GM12878 (cell line): ENCODE results near the gene LGALS1. TPM values are rescaled to one million over a fixed set of nuclear protein-coding genes. Genes with fewer than 3 reads are reported as not detected.

ENCODE experiments used
- ATAC-seq: fragments of 200-7000 bp; cut with Tn5 transposase; 3 replicates; pipeline ENCODE4 v1.9.1; 2020; ENCODE audit warnings: mild to moderate bottlenecking, moderate library complexity
- BruUV-seq: library from RNA; stranded (reverse); fragments of 400-500 nt; replicated peaks from 2 replicates; lab custom pipeline; 2021; lab: Mats Ljungman, UMichigan
- CTCF ChIA-PET: fragments of 300-600 bp; sonication (Branson Sonifier 250); formaldehyde crosslinking; extraction: SDS; loops from one replicate; lab custom pipeline; 2021; ENCODE audit warnings: inconsistent platforms; lab: Yijun Ruan, JAX
- POLR2A ChIA-PET: fragments of 350-600 bp; formaldehyde crosslinking; extraction: SDS; loops from one replicate; lab custom pipeline; 2021; ENCODE audit warnings: inconsistent platforms; lab: Charles Lee
- RAD21 ChIA-PET: fragments of 300-600 bp; sonication (Branson Sonifier 250); formaldehyde crosslinking; loops from one replicate; lab custom pipeline; 2023; ENCODE audit warnings: antibody characterized with exemption; ENCODE audit not compliant: unreplicated experiment; lab: Charles Lee
- SMC1A ChIA-PET: fragments of 300-600 bp; sonication (Branson Sonifier 250); formaldehyde crosslinking; loops from one replicate; lab custom pipeline; 2023; ENCODE audit not compliant: unreplicated experiment, uncharacterized antibody; lab: Charles Lee
- DNase-seq: peaks from one replicate; pipeline ENCODE4 v3.0.0-alpha.2; 2011; ENCODE audit warnings: low read depth, low spot score
- FAIRE-seq: peaks from 3 replicates; lab custom pipeline; 2011; peaks lifted over from hg19 to GRCh38; lab: Jason Lieb, UNC
- H2AFZ ChIP-seq: 2 replicates; pipeline ENCODE4 v1.6.0; 2011; ENCODE audit warnings: low read depth, low read length, control low read depth; ENCODE audit not compliant: control insufficient read depth
- H3K27ac ChIP-seq: 2 replicates; pipeline ENCODE4 v1.5.1; 2011; ENCODE audit warnings: control low read depth; ENCODE audit not compliant: control insufficient read depth, insufficient read depth
- H3K27me3 ChIP-seq, 2 experiments: replicated peaks in 1 of 2; 2 replicates each; pipeline versions ENCODE4 v1.6.0 to v1.6.1; 2011; ENCODE audit warnings: low read length in 1 of 2; ENCODE audit not compliant: control insufficient read depth in 2 of 2, insufficient read depth in 2 of 2
- H3K36me3 ChIP-seq, 2 experiments: 2 replicates each; pipeline ENCODE4 v1.5.1; 2011; ENCODE audit warnings: low read length in 1 of 2; ENCODE audit not compliant: control insufficient read depth in 2 of 2, insufficient read depth in 2 of 2
- H3K4me1 ChIP-seq: 2 replicates; pipeline ENCODE4 v1.6.1; 2011; ENCODE audit warnings: mild to moderate bottlenecking, low read length, moderate library complexity, mixed read lengths; ENCODE audit not compliant: control insufficient read depth, insufficient read depth
- H3K4me2 ChIP-seq: 2 replicates; pipeline ENCODE4 v1.6.0; 2011; ENCODE audit warnings: control low read depth; ENCODE audit not compliant: control insufficient read depth, insufficient read depth
- H3K4me3 ChIP-seq: fragments of 200-600 bp; sonication (generic); 2 replicates; pipeline ENCODE4 v1.5.1; 2016
- H3K79me2 ChIP-seq: 2 replicates; pipeline ENCODE4 v1.6.0; 2011; ENCODE audit warnings: low read length; ENCODE audit not compliant: control insufficient read depth, insufficient read depth
- H3K9ac ChIP-seq: 2 replicates; pipeline ENCODE4 v1.8.0; 2011; ENCODE audit warnings: low read length, control low read depth, mixed read lengths; ENCODE audit not compliant: control insufficient read depth, insufficient read depth
- H3K9me3 ChIP-seq: replicated peaks from 3 replicates; pipeline ENCODE4 v1.5.1; 2011; ENCODE audit warnings: mild to moderate bottlenecking, low read length; ENCODE audit not compliant: control insufficient read depth, insufficient read depth
- H4K20me1 ChIP-seq: 2 replicates; pipeline ENCODE4 v1.6.0; 2011; ENCODE audit not compliant: control insufficient read depth, insufficient read depth
- KAT2A ChIP-seq: conservative IDR thresholded peaks from 2 replicates; pipeline ENCODE4 v1.6.1; 2011; ENCODE audit warnings: low read depth, low read length; ENCODE audit not compliant: control insufficient read depth
- KDM1A ChIP-seq: fragments of 200-600 bp; sonication (generic); IDR thresholded peaks from 2 replicates; pipeline ENCODE4 v1.6.1; 2016; ENCODE audit warnings: borderline replicate concordance
- NRF1 ChIP-seq: conservative IDR thresholded peaks from 2 replicates; pipeline ENCODE4 v1.6.1; 2011; ENCODE audit warnings: mild to moderate bottlenecking, low read depth, low read length, improper control_type of control experiment
- RAD51 ChIP-seq: fragments of 450-650 bp; IDR thresholded peaks from 2 replicates; pipeline ENCODE4 v1.6.1; 2016; ENCODE audit warnings: moderate library complexity, mild to moderate bottlenecking, inconsistent platforms
- RELA ChIP-seq: fragments of 450-650 bp; IDR thresholded peaks from 2 replicates; pipeline ENCODE4 v1.8.0; 2014; ENCODE audit warnings: borderline replicate concordance; ENCODE audit not compliant: partially characterized antibody
- TBL1XR1 ChIP-seq: IDR thresholded peaks from 2 replicates; pipeline ENCODE4 v1.6.1; 2012; ENCODE audit warnings: low read depth, low read length, improper control_type of control experiment
- ZNF217 ChIP-seq: fragments of 450-650 bp; IDR thresholded peaks from 2 replicates; pipeline ENCODE4 v1.6.1; 2017; ENCODE audit warnings: antibody characterized with exemption, mild to moderate bottlenecking
- WGBS: methylation state at CpG from one replicate; pipeline ENCODE4 v1.1.6; 2016; ENCODE audit warnings: low lambda C conversion rate; ENCODE audit not compliant: insufficient replicate concordance, insufficient coverage; ENCODE audit errors: missing lambda C conversion rate; 5-methylcytosine and 5-hydroxymethylcytosine counted together
- in situ Hi-C: fragments of 300-500 bp; cut with MboI; formaldehyde crosslinking; loops from 9 replicates; pipeline ENCODE4 v1.14.3; 2018; ENCODE audit warnings: mixed read lengths
- intact Hi-C: fragments of 100-400 bp; cut with micrococcal nuclease; formaldehyde crosslinking; loops from one replicate; pipeline ENCODE4 v1.14.2; 2022; ENCODE audit not compliant: unreplicated experiment
- polyA plus RNA-seq, 11 experiments: library from polyadenylated mRNA; depleted of rRNA in 4 of 11; unstranded in 6 of 11; stranded (reverse) in 5 of 11; fragments of >200 nt; fragmentation: Nextera tagmentation in 4 of 11; fragmentation: Illumina TruSeq in 1 of 11; extraction: Ambion mirVana in 4 of 11; extraction: Trizol in 1 of 11; gene quantifications; 1 replicate in 1 of 11; 2 replicates in 10 of 11; pipeline versions ENCODE4 v1.2.1 to v1.2.3, GENCODE V29; 2011 to 2016; ENCODE audit warnings: inconsistent platforms in 2 of 11, missing spikeins in 2 of 11, low read depth in 1 of 11
- total RNA-seq, 4 experiments: library from RNA; depleted of rRNA in 3 of 4; stranded (reverse); fragments of >200 nt in 3 of 4; fragmentation: Illumina TruSeq in 1 of 4; extraction: Trizol in 1 of 4; gene quantifications; 2 replicates each; pipeline versions ENCODE4 v1.2.1 to v1.2.3, GENCODE V29; 2013 to 2021
- TF ChIP-seq, protein P1 (sequence below): fragments of 150-350 bp; IDR thresholded peaks from 2 replicates; pipeline ENCODE4 v1.6.1; 2014; ENCODE audit warnings: mild to moderate bottlenecking, low read depth, low read length
- TF ChIP-seq, protein P2 (sequence below): IDR thresholded peaks from 2 replicates; pipeline ENCODE4 v1.6.1; 2011; ENCODE audit warnings: low read depth, mild to moderate bottlenecking, low read length, moderate library complexity, borderline replicate concordance; ENCODE audit errors: extremely low read depth

The LGALS1 gene
- total and polyA plus RNA-seq, 10 of the 15 experiments (the other 5 are each of a cell fraction or from before 2014, with no cell fraction given): 312 to 1,889 (median 706) TPM

DNA sequence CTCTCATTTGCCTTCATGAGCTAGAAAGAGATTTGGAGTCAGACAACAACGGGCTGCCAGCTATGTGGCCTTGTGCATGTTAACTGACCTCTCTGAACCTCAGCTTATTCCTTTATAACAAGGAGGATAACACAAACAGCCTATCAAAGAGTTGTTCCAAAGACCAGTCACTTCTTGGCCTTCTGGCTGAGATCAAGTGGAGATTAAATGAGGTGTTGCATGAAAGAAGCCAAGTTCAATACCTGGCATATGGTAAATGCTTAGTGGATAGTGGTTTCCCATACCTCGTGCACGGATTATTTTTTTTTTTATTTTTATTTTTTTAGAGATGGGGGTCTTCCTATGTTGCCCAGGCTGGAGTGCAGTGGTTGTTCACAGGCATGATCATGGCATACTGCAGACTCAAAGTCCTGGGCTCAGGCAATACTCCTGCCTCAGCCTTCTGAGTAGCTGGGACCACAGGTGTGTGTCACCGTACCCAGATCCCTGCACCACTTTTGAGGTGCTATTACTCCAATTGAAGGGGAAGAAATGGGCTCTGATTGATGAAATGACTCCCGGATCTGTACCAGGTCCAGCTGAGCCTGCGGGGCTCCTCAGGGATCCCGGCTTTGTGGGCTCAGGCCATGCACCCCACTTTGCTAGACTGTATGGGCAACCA lies 4.9 kb downstream of the LGALS1 start:
- Histone ChIP-seq H3K9ac (no peak overlapping the region), H3K4me3 (no peak overlapping the region)
- TF ChIP-seq KDM1A (no peak), TBL1XR1 (no peak), RELA (no peak), NRF1 (no peak), ZNF217 (no peak), RAD51 (no peak), KAT2A (no peak)
- TF ChIP-seq, protein P1, sequence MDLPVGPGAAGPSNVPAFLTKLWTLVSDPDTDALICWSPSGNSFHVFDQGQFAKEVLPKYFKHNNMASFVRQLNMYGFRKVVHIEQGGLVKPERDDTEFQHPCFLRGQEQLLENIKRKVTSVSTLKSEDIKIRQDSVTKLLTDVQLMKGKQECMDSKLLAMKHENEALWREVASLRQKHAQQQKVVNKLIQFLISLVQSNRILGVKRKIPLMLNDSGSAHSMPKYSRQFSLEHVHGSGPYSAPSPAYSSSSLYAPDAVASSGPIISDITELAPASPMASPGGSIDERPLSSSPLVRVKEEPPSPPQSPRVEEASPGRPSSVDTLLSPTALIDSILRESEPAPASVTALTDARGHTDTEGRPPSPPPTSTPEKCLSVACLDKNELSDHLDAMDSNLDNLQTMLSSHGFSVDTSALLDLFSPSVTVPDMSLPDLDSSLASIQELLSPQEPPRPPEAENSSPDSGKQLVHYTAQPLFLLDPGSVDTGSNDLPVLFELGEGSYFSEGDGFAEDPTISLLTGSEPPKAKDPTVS: no peak
- TF ChIP-seq, protein P2, sequence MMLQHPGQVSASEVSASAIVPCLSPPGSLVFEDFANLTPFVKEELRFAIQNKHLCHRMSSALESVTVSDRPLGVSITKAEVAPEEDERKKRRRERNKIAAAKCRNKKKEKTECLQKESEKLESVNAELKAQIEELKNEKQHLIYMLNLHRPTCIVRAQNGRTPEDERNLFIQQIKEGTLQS: no peak
- TF ChIP-seq, all 136 proteins: peak for 0
- H2AFZ ChIP-seq: no peak overlapping the region
- intact Hi-C loops (loop anchor here (5.0 kb wide), 1 partner anchor 143 kb away; no protein-coding TSS in a partner anchor), in situ Hi-C loops (loop anchor here (5.0 kb wide), 1 partner anchor 53 kb away; no protein-coding TSS in a partner anchor)
- H3K4me1 ChIP-seq: peaks cover 18% of the 10 kb centered on the region
- FAIRE-seq (no peak), DNase-seq (no peak), ATAC-seq (no peak)
- no peaks in the 10 kb centered on the region for H3K9me3 ChIP-seq
- no peaks in the 10 kb centered on the region for H3K27me3 ChIP-seq
- ChIA-PET RAD21 (interaction anchor here (0.9 to 7.6 kb wide), 8 partner anchors 11 to 73 kb away, joined by 3 to 164 read pairs (median 10); partner anchors contain the start of genes GGA1, PDXP and SH3BP1), SMC1A (interaction anchor here (0.7 to 10.9 kb wide), 8 partner anchors 19 to 73 kb away, joined by 3 to 157 read pairs (median 10); partner anchors contain the start of gene PDXP), CTCF (interaction anchor here (0.5 to 19.9 kb wide), 10 partner anchors 9 to 128 kb away, joined by 3 to 414 read pairs (median 9); partner anchors contain the start of genes GCAT, GGA1, PDXP and SH3BP1), POLR2A (interaction anchor here (0.8 to 14.0 kb wide), 8 partner anchors 20 to 90 kb away, joined by 4 to 209 read pairs (median 8); partner anchors contain the start of gene PDXP)
- peaks cover 2% of the 10 kb centered on the region in 2 experiments; a peak in 1 of 4 replicates for H3K36me3 ChIP-seq
- H3K79me2 ChIP-seq: peaks cover 23% of the 10 kb centered on the region
- 71% methylated on average over 7 of the region's 7 CpGs for WGBS
- H3K27ac ChIP-seq: no peak overlapping the region
- no peak overlapping the region for H3K4me2 ChIP-seq
- H4K20me1 ChIP-seq: no peaks in the 10 kb centered on the region
- BruUV-seq: no TSS peak
